Astrocyte of the hippocampus (primary cell): ENCODE data around the gene DSTYK.

ENCODE experiments used
- DNase-seq: peaks from one replicate; pipeline ENCODE4 v3.0.0; 2011; ENCODE audit warnings: low read depth, low spot score

DSTYK gene

GRCh38 chr1:205129447-205130029 lies 82.0 kb downstream of the DSTYK start:
- no peak for DNase-seq

GRCh38 chr1:205128050-205128449 lies 83.5 kb downstream of the DSTYK start:
- DNase-seq, result no peak

GRCh38 chr1:205127646-205128045 lies 83.9 kb downstream of the DSTYK start:
- DNase-seq, result no peak

GRCh38 chr1:205124726-205125125 lies 86.8 kb downstream of the DSTYK start:
- no peak for DNase-seq

GRCh38 chr1:205122489-205122882 lies 89.0 kb downstream of the DSTYK start:
- no peak for DNase-seq

DNA sequence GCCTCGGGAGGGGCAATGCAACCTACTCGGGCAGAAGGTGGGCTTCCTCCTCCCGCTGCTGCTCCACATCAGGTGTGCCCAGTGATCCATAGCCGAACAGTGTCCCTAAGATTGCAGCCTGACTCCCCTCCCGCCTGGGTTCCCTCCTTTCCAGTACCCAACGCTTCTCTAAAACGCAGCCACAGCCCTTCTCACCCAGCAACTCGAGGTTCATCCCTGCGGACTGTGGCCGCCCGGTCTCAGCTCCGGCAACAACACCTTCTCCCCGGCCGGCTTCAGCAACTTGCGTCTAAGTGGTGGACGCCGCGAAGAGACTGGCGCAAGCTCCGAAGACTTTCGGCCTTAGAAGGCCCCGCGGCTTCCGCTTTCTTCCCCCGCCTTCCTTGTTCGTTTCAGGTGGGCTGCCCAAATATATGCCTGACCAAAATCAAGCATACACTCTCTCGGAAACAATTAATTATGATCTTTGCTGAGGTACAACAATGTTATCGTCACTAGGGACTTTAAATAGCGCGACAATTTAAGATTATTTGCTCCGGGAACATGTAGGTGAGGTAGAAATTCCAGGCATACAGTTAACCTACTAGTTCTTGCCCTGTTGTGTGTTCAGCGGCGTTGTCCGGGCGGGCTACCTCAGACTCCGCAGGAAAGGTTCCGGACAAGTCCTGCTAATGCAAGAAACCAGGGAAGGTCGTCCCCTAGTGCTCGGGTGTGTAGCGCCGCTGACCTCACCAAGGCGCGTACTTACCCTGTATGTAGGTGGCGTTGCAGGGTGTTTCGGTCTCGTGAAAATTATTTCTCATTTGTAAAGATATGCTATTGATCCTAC lies 89.6 kb downstream of the DSTYK start, which contains the start of gene RBBP5:
RBBP5 (minus strand) TSS at position 319 of the 829 bp plus-strand sequence; CDS start at position 214, 105 bp downstream.
- peak; percentile 98 for DNase-seq

DNA sequence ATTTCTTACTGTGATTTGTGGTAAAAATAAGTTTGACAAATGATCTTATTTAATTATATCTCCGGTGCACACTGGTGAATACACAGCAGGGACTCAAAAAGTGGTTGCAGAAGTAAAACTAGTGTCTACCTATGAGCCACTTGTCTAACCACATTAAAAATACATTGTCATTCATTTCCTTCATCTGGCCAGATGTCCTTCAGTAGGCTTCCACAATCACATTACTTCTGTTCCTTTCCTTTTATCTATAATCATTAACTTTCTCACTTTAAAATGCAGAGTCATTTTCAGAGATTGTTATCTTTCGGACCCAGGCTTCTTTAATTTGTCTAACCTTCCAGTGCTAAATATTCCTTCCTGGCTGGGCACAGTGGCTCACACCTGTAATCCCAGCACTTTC lies 92.8 kb downstream of the DSTYK start:
- no peak for DNase-seq

DNA sequence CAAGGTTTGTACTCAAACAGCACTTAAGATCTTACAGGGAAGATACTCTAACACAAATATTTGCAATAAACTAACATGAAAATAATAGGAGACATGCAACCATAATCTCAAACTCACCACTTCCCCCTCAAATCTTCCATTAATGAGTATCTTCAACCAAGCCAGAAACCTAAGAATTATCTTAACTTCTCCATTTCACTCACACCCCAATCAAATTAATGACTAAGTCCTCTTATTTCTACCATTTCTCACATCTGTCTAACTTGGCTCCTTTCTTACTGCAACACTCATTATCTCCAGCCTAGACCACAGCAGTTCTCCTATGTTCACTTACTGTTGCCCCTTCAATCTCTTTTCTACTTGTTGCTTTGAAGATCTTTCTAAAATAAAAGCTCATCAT lies 100.1 kb downstream of the DSTYK start:
- no peak for DNase-seq

- DNase-seq, result no peak
These were observed 101.8 kb downstream of the DSTYK start for GRCh38 chr1:205109711-205110110.

DNA sequence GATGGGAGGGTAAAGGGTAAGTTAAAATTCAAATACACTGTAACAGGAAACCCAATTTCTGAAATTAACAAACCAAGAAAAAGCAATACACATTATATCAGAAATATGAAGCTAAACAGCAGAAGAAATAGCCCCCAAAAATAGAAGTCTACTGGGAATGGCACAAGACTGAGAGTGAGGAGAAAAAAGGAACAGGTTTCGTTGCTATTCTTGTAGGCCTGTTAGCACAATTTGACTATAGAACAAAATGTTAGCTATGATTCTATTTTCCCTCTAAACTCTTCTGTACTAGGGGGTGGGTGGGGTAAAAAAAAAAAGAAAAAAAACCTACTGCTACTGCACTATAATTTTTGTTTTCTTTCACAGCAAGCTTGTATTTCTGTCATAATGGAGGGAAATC lies 102.2 kb downstream of the DSTYK start:
- no peak for DNase-seq

GRCh38 chr1:205108464-205108863 lies 103.0 kb downstream of the DSTYK start:
- DNase-seq, result no peak

DNA sequence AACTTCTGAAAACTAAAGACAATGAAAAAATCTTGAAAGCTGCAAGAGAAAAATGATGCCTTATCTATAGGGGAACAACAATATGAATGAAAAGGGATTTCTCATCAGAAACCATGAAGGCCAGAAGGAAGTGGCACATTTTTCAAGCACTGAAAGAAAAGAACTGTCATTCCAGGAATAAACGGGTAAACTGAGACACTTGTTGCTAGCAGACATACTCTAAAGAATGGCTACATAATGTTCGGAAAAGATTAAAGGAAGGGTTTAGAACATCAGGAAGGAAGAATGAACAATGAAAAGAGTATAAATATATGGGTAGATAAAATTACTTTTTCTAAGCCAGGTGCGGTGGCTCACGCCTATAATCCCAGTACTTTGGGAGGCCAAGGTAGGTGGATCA lies 104.2 kb downstream of the DSTYK start:
- DNase-seq, result no peak

DNA sequence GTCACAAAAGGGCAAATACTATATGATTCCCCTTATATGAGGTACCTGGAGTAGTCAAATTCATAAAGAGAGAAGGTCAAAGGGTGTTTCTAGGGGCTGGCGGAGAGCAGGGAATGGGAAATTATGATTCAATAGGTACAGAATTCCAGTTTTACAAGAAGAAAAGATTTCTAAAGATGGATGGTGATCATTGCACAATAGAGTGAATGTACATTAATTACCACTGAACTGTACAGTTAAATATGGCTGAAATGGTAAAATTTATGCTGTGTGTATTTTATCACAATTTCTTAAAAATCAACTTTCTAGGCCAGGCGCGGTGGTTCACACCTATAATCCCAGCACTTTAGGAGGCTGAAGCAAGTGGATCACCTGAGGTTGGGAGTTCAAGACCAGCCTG lies 109.1 kb downstream of the DSTYK start:
- DNase-seq, result no peak

- DNase-seq, result no peak
These were observed 113.3 kb downstream of the DSTYK start for GRCh38 chr1:205098242-205098641.

GRCh38 chr1:205095422-205095821 lies 116.1 kb downstream of the DSTYK start:
- DNase-seq, result no peak
